HEK293T (cell line): Measurements from ENCODE around the gene OXSM.

ENCODE experiments used
- CTCF ChIA-PET: fragments of 350-600 bp; formaldehyde crosslinking; extraction: SDS; loops from one replicate; lab custom pipeline; 2021; ENCODE audit warnings: antibody characterized with exemption, inconsistent platforms; lab: Yijun Ruan, JAX
- POLR2A ChIA-PET: fragments of 350-600 bp; formaldehyde crosslinking; extraction: SDS; loops from one replicate; lab custom pipeline; 2020; ENCODE audit warnings: antibody characterized with exemption, inconsistent platforms; lab: Yijun Ruan, JAX
- DNase-seq: peaks from one replicate; pipeline ENCODE4 v3.0.0; 2012; ENCODE audit warnings: mixed read lengths; ENCODE audit errors: extremely low spot score
- ARNT ChIP-seq: fragments of 450-650 bp; IDR thresholded peaks from 2 replicates; pipeline ENCODE4 v1.6.1; 2017; ENCODE audit warnings: mild to moderate bottlenecking
- BHLHE40 ChIP-seq: fragments of 450-650 bp; IDR thresholded peaks from 2 replicates; pipeline ENCODE4 v1.6.1; 2016; ENCODE audit warnings: mild to moderate bottlenecking, moderate library complexity, borderline replicate concordance
- CTBP1 ChIP-seq: fragments of 450-650 bp; IDR thresholded peaks from 2 replicates; pipeline ENCODE4 v1.6.1; 2016; ENCODE audit warnings: borderline replicate concordance
- ELF4 ChIP-seq: fragments of 450-650 bp; IDR thresholded peaks from 2 replicates; pipeline ENCODE4 v1.6.1; 2017; ENCODE audit warnings: antibody characterized with exemption
- FOXA1 ChIP-seq: fragments of 450-650 bp; IDR thresholded peaks from 2 replicates; pipeline ENCODE4 v1.6.1; 2016; ENCODE audit warnings: mild to moderate bottlenecking
- FOXK2 ChIP-seq: fragments of 450-650 bp; IDR thresholded peaks from 2 replicates; pipeline ENCODE4 v1.6.1; 2016; ENCODE audit warnings: mild to moderate bottlenecking
- FOXM1 ChIP-seq: fragments of 450-650 bp; IDR thresholded peaks from 2 replicates; pipeline ENCODE4 v1.6.1; 2017; ENCODE audit warnings: mild to moderate bottlenecking, borderline replicate concordance
- HDGF ChIP-seq: fragments of 450-650 bp; IDR thresholded peaks from 2 replicates; pipeline ENCODE4 v1.6.1; 2017; ENCODE audit warnings: antibody characterized with exemption, borderline replicate concordance
- L3MBTL2 ChIP-seq: fragments of 450-650 bp; conservative IDR thresholded peaks from 2 replicates; pipeline ENCODE4 v1.6.1; 2016; ENCODE audit warnings: mild to moderate bottlenecking
- LEF1 ChIP-seq: fragments of 450-650 bp; IDR thresholded peaks from 2 replicates; pipeline ENCODE4 v1.6.1; 2017; ENCODE audit warnings: mild to moderate bottlenecking, borderline replicate concordance
- NFRKB ChIP-seq: fragments of 450-650 bp; IDR thresholded peaks from 2 replicates; pipeline ENCODE4 v1.6.1; 2016; ENCODE audit warnings: mild to moderate bottlenecking, moderate library complexity
- PKNOX1 ChIP-seq: fragments of 450-650 bp; IDR thresholded peaks from 2 replicates; pipeline ENCODE4 v1.6.1; 2016
- SP1 ChIP-seq: fragments of 450-650 bp; IDR thresholded peaks from 2 replicates; pipeline ENCODE4 v1.6.1; 2017
- SUZ12 ChIP-seq: fragments of 450-650 bp; IDR thresholded peaks from 2 replicates; pipeline ENCODE4 v1.6.1; 2016; ENCODE audit warnings: mild to moderate bottlenecking
- TARDBP ChIP-seq: fragments of 450-650 bp; IDR thresholded peaks from 2 replicates; pipeline ENCODE4 v1.6.1; 2016
- ZNF384 ChIP-seq: fragments of 450-650 bp; IDR thresholded peaks from 2 replicates; pipeline ENCODE4 v1.6.1; 2016

The OXSM gene

GRCh38 chr3:25826510-25826909 lies 36.6 kb downstream of the OXSM start:
- CTCF ChIA-PET: no interaction called here
- POLR2A ChIA-PET: no interaction called here
- TF ChIP-seq LEF1 (no peak), PKNOX1 (no peak), ELF4 (no peak), FOXK2 (no peak), TARDBP (no peak), CTBP1 (no peak), L3MBTL2 (no peak), NFRKB (no peak), SP1 (no peak), FOXM1 (no peak), ZNF384 (no peak), FOXA1 (no peak), SUZ12 (no peak), BHLHE40 (no peak), HDGF (no peak), ARNT (no peak)
- no peak for DNase-seq

GRCh38 chr3:25830373-25831280 lies 40.7 kb downstream of the OXSM start:
- CTCF ChIA-PET: interaction anchor here (0.6 kb wide), 1 partner anchor 72 kb away, joined by 3 read pairs; no protein-coding TSS in a partner anchor
- POLR2A ChIA-PET: no interaction called here
- DNase-seq: no peak
- no peak for TF ChIP-seq HDGF

- POLR2A ChIA-PET: no interaction called here
Observed at GRCh38 chr3:25831578-25831977, 41.7 kb downstream of the OXSM start.

GRCh38 chr3:25834346-25834745 lies 44.5 kb downstream of the OXSM start:
- TF ChIP-seq TARDBP (no peak), FOXK2 (no peak), BHLHE40 (no peak)
- no peak for DNase-seq
- ChIA-PET POLR2A (no interaction called here), CTCF (no interaction called here)

More at GRCh38 chr3:25831578-25831977, 41.7 kb downstream of the OXSM start:
- CTCF ChIA-PET: interaction anchor here (0.6 kb wide), 1 partner anchor 195 kb away, joined by 4 read pairs; no protein-coding TSS in a partner anchor
- TF ChIP-seq TARDBP (no peak), LEF1 (no peak), PKNOX1 (peak; percentile 66), FOXM1 (no peak), ARNT (no peak), CTBP1 (no peak), FOXA1 (no peak), FOXK2 (no peak), HDGF (no peak), BHLHE40 (no peak), NFRKB (no peak), ZNF384 (0 out of 2 replicates have a peak, but pooled peaks have one; percentile 33), L3MBTL2 (no peak), SP1 (no peak), SUZ12 (no peak), ELF4 (no peak)
- DNase-seq: peak; percentile 20

GRCh38 chr3:25836579-25836978 lies 46.7 kb downstream of the OXSM start:
- CTCF ChIA-PET: no interaction called here
- no peak for DNase-seq
- POLR2A ChIA-PET: no interaction called here
- TF ChIP-seq CTBP1 (no peak), HDGF (no peak), L3MBTL2 (no peak), PKNOX1 (no peak), NFRKB (no peak), ARNT (no peak), FOXM1 (no peak), TARDBP (no peak), SP1 (no peak)

GRCh38 chr3:25837038-25837437 lies 47.1 kb downstream of the OXSM start:
- DNase-seq: no peak
- CTCF ChIA-PET: interaction anchor here (0.6 kb wide), 1 partner anchor 178 kb away, joined by 3 read pairs; no protein-coding TSS in a partner anchor
- no peak for TF ChIP-seq L3MBTL2
- no peak for TF ChIP-seq SP1
- no peak for TF ChIP-seq CTBP1
- no peak for TF ChIP-seq LEF1
- TF ChIP-seq FOXK2: no peak
- TF ChIP-seq FOXM1: no peak
- TF ChIP-seq BHLHE40: no peak
- TF ChIP-seq ARNT: no peak
- TF ChIP-seq PKNOX1: no peak
- no peak for TF ChIP-seq TARDBP
- no peak for TF ChIP-seq NFRKB
- TF ChIP-seq ELF4: no peak
- TF ChIP-seq FOXA1: no peak
- no peak for TF ChIP-seq SUZ12
- POLR2A ChIA-PET: no interaction called here
